Endothelial cell of umbilical vein (primary cell): Measurements from ENCODE around the gene ZNF316. TPM values are rescaled to one million over a fixed set of nuclear protein-coding genes. Genes with fewer than 3 reads are reported as not detected.

ENCODE experiments used
- BruUV-seq: library from RNA; stranded (reverse); fragments of 400-500 nt; replicated peaks from 2 replicates; lab custom pipeline; 2021; lab: Mats Ljungman, UMichigan
- CTCF ChIA-PET: fragments of 300-600, 350-600 bp; sonication (Branson Sonifier 250); formaldehyde crosslinking; loops from one replicate; lab custom pipeline; 2021; ENCODE audit warnings: antibody characterized with exemption, inconsistent platforms; lab: Charles Lee
- POLR2A ChIA-PET: fragments of 300-600, 350-600 bp; sonication (Branson Sonifier 250); formaldehyde crosslinking; loops from one replicate; lab custom pipeline; 2021; ENCODE audit warnings: antibody characterized with exemption, inconsistent platforms; lab: Charles Lee
- DNase-seq: peaks from one replicate; pipeline ENCODE4 v3.0.0-alpha.2; 2011; ENCODE audit warnings: low read depth, low spot score
- FAIRE-seq: peaks from 2 replicates; lab custom pipeline; 2011; peaks lifted over from hg19 to GRCh38; lab: Jason Lieb, UNC
- H2AFZ ChIP-seq: 2 replicates; pipeline ENCODE4 v1.6.0; 2012; ENCODE audit warnings: low read depth, low read length, control low read depth, inconsistent platforms
- H3K27ac ChIP-seq: 2 replicates; pipeline ENCODE4 v1.5.1; 2011; ENCODE audit warnings: low read depth, mild to moderate bottlenecking, control low read depth, low read length, moderate library complexity; ENCODE audit not compliant: insufficient read depth
- H3K27me3 ChIP-seq, 2 experiments: 2 replicates each; pipeline versions ENCODE4 v1.6.0 to v1.6.1; 2011; ENCODE audit warnings: low read length in 2 of 2, mixed read lengths in 1 of 2; ENCODE audit not compliant: control insufficient read depth in 2 of 2, insufficient read depth in 2 of 2
- H3K36me3 ChIP-seq, 2 experiments: 2 replicates in 1 of 2; 3 replicates in 1 of 2; pipeline ENCODE4 v1.5.1; 2011; ENCODE audit warnings: low read length in 2 of 2, mild to moderate bottlenecking in 1 of 2, moderate library complexity in 1 of 2; ENCODE audit not compliant: control insufficient read depth in 2 of 2, insufficient read depth in 2 of 2; ENCODE audit errors: extremely low read depth in 1 of 2
- H3K4me1 ChIP-seq: 3 replicates; pipeline ENCODE4 v1.5.1; 2011; ENCODE audit warnings: mild to moderate bottlenecking, low read length; ENCODE audit not compliant: control insufficient read depth, insufficient read depth; ENCODE audit errors: extremely low read depth
- H3K4me2 ChIP-seq: 2 replicates; pipeline ENCODE4 v1.6.1; 2011; ENCODE audit warnings: low read length, control low read depth, mixed read lengths; ENCODE audit not compliant: insufficient read depth
- H3K4me3 ChIP-seq, 3 experiments: fragments of 200-600 bp in 1 of 3; sonication (generic), shearing (Covaris generic) in 1 of 3; replicated peaks in 1 of 3; 2 replicates each; pipeline ENCODE4 v1.5.1; 2011 to 2016; ENCODE audit warnings: control low read depth in 3 of 3, low read length in 3 of 3, mild to moderate bottlenecking in 2 of 3, inconsistent platforms in 1 of 3, low read depth in 1 of 3, moderate library complexity in 1 of 3; ENCODE audit not compliant: insufficient read depth in 1 of 3
- H3K79me2 ChIP-seq: 2 replicates; pipeline ENCODE4 v1.6.0; 2012; ENCODE audit warnings: low read length, inconsistent platforms; ENCODE audit not compliant: control insufficient read depth, insufficient read depth
- H3K9ac ChIP-seq: replicated peaks from 2 replicates; pipeline ENCODE3; 2011; ENCODE audit warnings: low read length, control low read depth; ENCODE audit not compliant: insufficient read depth; ENCODE audit errors: extremely low read depth
- H3K9me1 ChIP-seq: replicated peaks from 3 replicates; pipeline ENCODE4 v1.6.0; 2011; ENCODE audit warnings: mild to moderate bottlenecking, low read length; ENCODE audit not compliant: control insufficient read depth, insufficient read depth; ENCODE audit errors: extremely low read depth
- H3K9me3 ChIP-seq: replicated peaks from 2 replicates; pipeline ENCODE4 v1.5.1; 2012; ENCODE audit warnings: low read length, inconsistent platforms; ENCODE audit not compliant: control insufficient read depth, insufficient read depth
- H4K20me1 ChIP-seq: replicated peaks from 2 replicates; pipeline ENCODE3; 2011; ENCODE audit warnings: mild to moderate bottlenecking, low read length; ENCODE audit not compliant: control insufficient read depth, insufficient read depth; ENCODE audit errors: extremely low read depth
- EZH2 ChIP-seq: IDR thresholded peaks from 2 replicates; pipeline ENCODE4 v1.6.1; 2012; ENCODE audit warnings: borderline replicate concordance, low read depth, mild to moderate bottlenecking, moderate library complexity, low read length, inconsistent platforms; ENCODE audit not compliant: severe bottlenecking
- FOS ChIP-seq: IDR thresholded peaks from 2 replicates; pipeline ENCODE4 v1.6.1; 2011; ENCODE audit warnings: mild to moderate bottlenecking, low read length, moderate library complexity, borderline replicate concordance; ENCODE audit not compliant: insufficient read depth
- GATA2 ChIP-seq: IDR thresholded peaks from 2 replicates; pipeline ENCODE4 v1.7.0; 2011; ENCODE audit warnings: low read depth, mild to moderate bottlenecking, moderate library complexity, mixed read lengths, low read length; ENCODE audit not compliant: insufficient read length, insufficient read depth
- JUN ChIP-seq: IDR thresholded peaks from 2 replicates; pipeline ENCODE4 v1.6.1; 2011; ENCODE audit warnings: borderline replicate concordance, low read depth; ENCODE audit not compliant: insufficient read length, insufficient read depth
- MYC ChIP-seq: IDR thresholded peaks from one replicate; pipeline ENCODE4 v1.6.1; 2011; ENCODE audit warnings: mild to moderate bottlenecking, low read depth, low read length
- POLR2A ChIP-seq: IDR thresholded peaks from 2 replicates; pipeline ENCODE4 v1.6.1; 2012; ENCODE audit warnings: low read depth, mild to moderate bottlenecking, control low read depth, low read length
- POLR2AphosphoS5 ChIP-seq: IDR thresholded peaks from 2 replicates; pipeline ENCODE4 v1.6.1; 2012; ENCODE audit warnings: low read depth, mild to moderate bottlenecking, control low read depth, low read length, moderate library complexity; ENCODE audit not compliant: insufficient read depth
- dilution Hi-C: fragments of 300-500 bp; cut with MboI; formaldehyde crosslinking; loops from one replicate; pipeline ENCODE4 v1.15.0; 2019; ENCODE audit warnings: low sequenced_read_pairs; ENCODE audit not compliant: extremely low pct_ligation_motif_present
- intact Hi-C: fragments of 100-400 bp; cut with micrococcal nuclease; formaldehyde crosslinking; loops from one replicate; pipeline ENCODE4 v1.10.0; 2022
- polyA plus RNA-seq, 4 experiments: library from polyadenylated mRNA; depleted of rRNA in 3 of 4; stranded (reverse) in 3 of 4; unstranded in 1 of 4; fragments of >200 nt; gene quantifications; 2 replicates each; pipeline versions ENCODE4 v1.2.1 to v1.2.3, GENCODE V29; 2011 to 2012; ENCODE audit warnings: missing spikeins in 1 of 4
- total RNA-seq: library from RNA; stranded (reverse); gene quantifications from 2 replicates; pipeline ENCODE4 v1.2.3, GENCODE V29; 2021
- TF ChIP-seq, protein P1 (sequence below): IDR thresholded peaks from 2 replicates; pipeline ENCODE4 v1.6.1; 2011; ENCODE audit not compliant: insufficient read depth, insufficient read length
- TF ChIP-seq, protein P2 (sequence below), 2 donors: IDR thresholded peaks; 1 replicate in 1 of 2; 2 replicates in 1 of 2; pipeline ENCODE4 v1.5.1; 2011; ENCODE audit warnings: low read length in 2 of 2, mild to moderate bottlenecking in 2 of 2, moderate library complexity in 2 of 2, control low read depth in 1 of 2, inconsistent platforms in 1 of 2, low read depth in 1 of 2; ENCODE audit not compliant: insufficient read depth in 1 of 2; ENCODE audit errors: extremely low read depth in 1 of 2

ZNF316 gene
- total and polyA plus RNA-seq, 2 donors (not counting 3 experiments of a cell fraction or from before 2014, with no cell fraction given), result 7.7 to 23.8 TPM

DNA sequence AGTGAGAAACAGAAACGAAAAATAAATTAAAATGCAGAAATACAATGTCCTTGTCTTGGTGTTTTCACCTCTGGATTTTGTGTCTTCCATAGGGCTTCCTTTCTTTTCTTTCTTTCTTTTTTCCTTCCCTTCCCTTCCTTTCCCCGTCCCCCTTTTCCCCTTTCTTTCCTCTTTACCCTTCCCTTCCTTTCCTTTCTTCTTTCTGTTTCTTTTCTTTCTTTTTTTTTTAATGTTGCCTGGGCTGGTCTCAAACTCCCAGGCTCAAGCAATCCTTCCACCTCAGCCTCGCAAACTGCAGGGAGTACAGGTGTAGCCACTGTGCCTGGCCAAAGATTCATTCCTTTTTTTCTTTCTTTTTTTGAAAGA is 12.9 kb upstream of the ZNF316 start:
- POLR2A ChIA-PET, result no interaction called here
- no TSS peak for BruUV-seq
- no peak overlapping the region for H3K9ac ChIP-seq
- H3K27ac ChIP-seq, result no peak overlapping the region
- H4K20me1 ChIP-seq, result no peaks in the 10 kb centered on the region
- DNase-seq, result no peak
- no peaks in the 10 kb centered on the region for H3K27me3 ChIP-seq
- H3K36me3 ChIP-seq, result no peaks in the 10 kb centered on the region
- H3K9me3 ChIP-seq, result no peaks in the 10 kb centered on the region
- H3K4me2 ChIP-seq, result no peak overlapping the region
- TF ChIP-seq, protein P1, sequence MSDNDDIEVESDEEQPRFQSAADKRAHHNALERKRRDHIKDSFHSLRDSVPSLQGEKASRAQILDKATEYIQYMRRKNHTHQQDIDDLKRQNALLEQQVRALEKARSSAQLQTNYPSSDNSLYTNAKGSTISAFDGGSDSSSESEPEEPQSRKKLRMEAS, result no peak
- TF ChIP-seq EZH2, result no peak
- TF ChIP-seq, protein P2, sequence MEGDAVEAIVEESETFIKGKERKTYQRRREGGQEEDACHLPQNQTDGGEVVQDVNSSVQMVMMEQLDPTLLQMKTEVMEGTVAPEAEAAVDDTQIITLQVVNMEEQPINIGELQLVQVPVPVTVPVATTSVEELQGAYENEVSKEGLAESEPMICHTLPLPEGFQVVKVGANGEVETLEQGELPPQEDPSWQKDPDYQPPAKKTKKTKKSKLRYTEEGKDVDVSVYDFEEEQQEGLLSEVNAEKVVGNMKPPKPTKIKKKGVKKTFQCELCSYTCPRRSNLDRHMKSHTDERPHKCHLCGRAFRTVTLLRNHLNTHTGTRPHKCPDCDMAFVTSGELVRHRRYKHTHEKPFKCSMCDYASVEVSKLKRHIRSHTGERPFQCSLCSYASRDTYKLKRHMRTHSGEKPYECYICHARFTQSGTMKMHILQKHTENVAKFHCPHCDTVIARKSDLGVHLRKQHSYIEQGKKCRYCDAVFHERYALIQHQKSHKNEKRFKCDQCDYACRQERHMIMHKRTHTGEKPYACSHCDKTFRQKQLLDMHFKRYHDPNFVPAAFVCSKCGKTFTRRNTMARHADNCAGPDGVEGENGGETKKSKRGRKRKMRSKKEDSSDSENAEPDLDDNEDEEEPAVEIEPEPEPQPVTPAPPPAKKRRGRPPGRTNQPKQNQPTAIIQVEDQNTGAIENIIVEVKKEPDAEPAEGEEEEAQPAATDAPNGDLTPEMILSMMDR (IDR thresholded peaks at IDR 0.05; ENCODE audit: extremely low read depth in 1 of 2, insufficient read depth in 1 of 2, low read depth in 1 of 2, low read length in 2 of 2), result no peak
- TF ChIP-seq JUN, result no peak
- no peak for TF ChIP-seq MYC
- no peak for TF ChIP-seq POLR2A
- TF ChIP-seq POLR2AphosphoS5, result no peak
- TF ChIP-seq GATA2, result no peak
- TF ChIP-seq FOS, result no peak
- intact Hi-C loops (no loop called here), dilution Hi-C loops (no loop called here)
- no peak for FAIRE-seq
- H3K4me3 ChIP-seq, result no peak overlapping the region
- CTCF ChIA-PET, result interaction anchor here (0.9 kb wide), 1 partner anchor 34 kb away, joined by 4 read pairs; the partner anchor contains the start of gene INTS15
- H3K79me2 ChIP-seq, result no peaks in the 10 kb centered on the region
- no peak overlapping the region for H2AFZ ChIP-seq
- no peaks in the 10 kb centered on the region for H3K9me1 ChIP-seq
- no peaks in the 10 kb centered on the region for H3K4me1 ChIP-seq
